Measurements from ENCODE around the gene MST1. TPM values are rescaled to one million over a fixed set of nuclear protein-coding genes. Genes with fewer than 3 reads are reported as not detected.

Gene MST1
- total and polyA plus RNA-seq, 12 donors: 7.5 to 241 (median 48.4) TPM

DNA sequence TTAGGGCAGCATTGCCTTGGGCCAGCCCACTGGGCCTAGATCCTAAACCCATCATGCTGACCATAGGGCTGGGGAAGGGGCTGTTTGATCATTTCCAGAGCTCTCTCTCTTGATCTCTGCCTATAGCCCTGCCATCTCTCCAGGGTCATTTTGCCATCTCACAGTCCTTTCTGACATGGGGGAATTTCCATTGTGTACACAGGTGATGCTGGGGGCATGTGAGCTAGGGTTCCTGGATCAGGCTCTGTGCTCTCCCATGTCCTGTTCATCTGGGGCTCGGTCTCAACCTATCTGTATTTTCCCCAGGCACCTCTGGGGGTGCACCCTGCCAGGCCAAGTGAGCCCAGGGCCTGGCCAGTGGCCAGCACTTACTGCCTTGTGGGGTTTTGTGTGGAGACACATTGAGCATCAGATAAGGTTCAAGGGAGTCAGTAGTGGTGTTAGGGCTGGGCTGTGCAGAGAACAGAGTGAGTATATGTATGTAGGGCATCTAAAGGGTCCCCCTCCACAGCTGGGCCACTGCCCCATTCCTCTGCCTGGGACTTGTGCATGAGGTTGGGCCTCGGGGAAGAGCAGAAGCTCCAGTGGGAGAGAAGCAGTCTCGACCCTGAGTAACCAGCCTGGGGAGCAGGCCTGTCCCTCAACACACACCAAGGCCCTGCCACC lies 40.8 kb downstream of the MST1 start:
- Histone ChIP-seq H3K36me3 (replicated peaks in 1 of 2) (no peaks in the 10 kb centered on the region), H3K4me1 (replicated peaks in 1 of 2) (no peaks in the 10 kb centered on the region), H3K27me3 (no peaks in the 10 kb centered on the region), H3K4me3 (no peak overlapping the region), H3K9me3 (replicated peaks in 1 of 3) (no peaks in the 10 kb centered on the region), H3K27ac (peak overlapping the region in 1 of 5 donors; percentile 26)
- no peak for TF ChIP-seq POLR2A (IDR thresholded peaks at IDR 0.05)
- intact Hi-C loops (cut with DNase I): no loop called here
- no peak for DNase-seq
- WGBS, 4 donors: 80 to 90% (median 86%) methylated on average over 2 to 3 of the region's 3 CpGs

DNA sequence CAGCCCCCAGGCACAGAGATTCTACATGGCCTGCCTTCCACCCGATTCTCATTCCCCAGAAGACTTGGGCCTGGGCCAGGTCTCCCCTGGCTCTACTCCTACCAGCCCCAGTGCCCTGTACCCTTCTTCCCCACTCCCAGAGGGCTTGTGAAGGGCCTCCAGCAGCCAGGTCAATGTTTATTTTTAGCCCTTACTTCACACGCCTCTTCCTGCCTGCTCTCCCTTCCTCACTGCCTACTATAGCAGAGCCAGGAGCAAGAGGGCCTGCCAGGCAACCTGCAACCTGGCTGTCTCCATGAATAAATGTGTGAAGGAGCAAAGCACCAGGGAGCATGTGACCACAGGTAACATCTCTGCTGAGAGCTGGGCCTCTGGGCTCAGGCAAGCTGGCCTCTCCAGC lies 41.5 kb downstream of the MST1 start:
- Histone ChIP-seq H3K36me3 (replicated peaks in 1 of 2) (no peaks in the 10 kb centered on the region), H3K27ac (peak overlapping the region in 1 of 5 donors; percentile 26), H3K4me1 (replicated peaks in 1 of 2) (no peaks in the 10 kb centered on the region), H3K27me3 (no peaks in the 10 kb centered on the region), H3K4me3 (no peak overlapping the region), H3K9me3 (replicated peaks in 1 of 3) (no peaks in the 10 kb centered on the region)
- TF ChIP-seq, protein P1, sequence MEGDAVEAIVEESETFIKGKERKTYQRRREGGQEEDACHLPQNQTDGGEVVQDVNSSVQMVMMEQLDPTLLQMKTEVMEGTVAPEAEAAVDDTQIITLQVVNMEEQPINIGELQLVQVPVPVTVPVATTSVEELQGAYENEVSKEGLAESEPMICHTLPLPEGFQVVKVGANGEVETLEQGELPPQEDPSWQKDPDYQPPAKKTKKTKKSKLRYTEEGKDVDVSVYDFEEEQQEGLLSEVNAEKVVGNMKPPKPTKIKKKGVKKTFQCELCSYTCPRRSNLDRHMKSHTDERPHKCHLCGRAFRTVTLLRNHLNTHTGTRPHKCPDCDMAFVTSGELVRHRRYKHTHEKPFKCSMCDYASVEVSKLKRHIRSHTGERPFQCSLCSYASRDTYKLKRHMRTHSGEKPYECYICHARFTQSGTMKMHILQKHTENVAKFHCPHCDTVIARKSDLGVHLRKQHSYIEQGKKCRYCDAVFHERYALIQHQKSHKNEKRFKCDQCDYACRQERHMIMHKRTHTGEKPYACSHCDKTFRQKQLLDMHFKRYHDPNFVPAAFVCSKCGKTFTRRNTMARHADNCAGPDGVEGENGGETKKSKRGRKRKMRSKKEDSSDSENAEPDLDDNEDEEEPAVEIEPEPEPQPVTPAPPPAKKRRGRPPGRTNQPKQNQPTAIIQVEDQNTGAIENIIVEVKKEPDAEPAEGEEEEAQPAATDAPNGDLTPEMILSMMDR (IDR thresholded peaks at IDR 0.05): no peak
- TF ChIP-seq POLR2A (IDR thresholded peaks at IDR 0.05): no peak
- DNase-seq: no peak
- 60 to 92% (median 75%) methylated on average over 2 of the region's 2 CpGs for WGBS, 4 donors
- intact Hi-C loops (cut with DNase I): no loop called here

DNA sequence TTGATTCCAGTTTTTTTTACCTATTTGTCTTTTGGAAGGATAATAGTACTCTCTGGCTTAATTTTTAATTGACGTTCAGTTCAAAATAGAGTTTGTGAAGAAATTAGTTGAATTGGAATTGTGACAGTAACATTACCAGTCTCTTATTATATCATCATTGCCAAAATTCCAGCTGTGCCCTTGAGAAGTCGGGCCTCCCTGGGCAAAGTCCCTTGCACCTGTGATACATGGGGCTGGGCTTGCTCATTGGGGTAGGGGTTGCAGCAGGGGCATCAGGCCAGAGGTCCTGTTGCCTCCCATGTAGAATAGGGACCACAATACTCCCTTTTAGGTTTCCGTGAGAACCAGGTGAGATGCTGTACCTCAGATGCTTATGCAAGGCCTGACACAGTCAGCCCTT lies 43.0 kb downstream of the MST1 start:
- Histone ChIP-seq H3K27me3 (no peaks in the 10 kb centered on the region), H3K4me3 (no peak overlapping the region), H3K36me3 (replicated peaks in 1 of 2) (no peaks in the 10 kb centered on the region), H3K4me1 (replicated peaks in 1 of 2) (no peaks in the 10 kb centered on the region), H3K27ac (no peak overlapping the region), H3K9me3 (replicated peaks in 1 of 3) (no peaks in the 10 kb centered on the region)
- intact Hi-C loops (cut with DNase I): no loop called here
- no peak for DNase-seq
- 64 to 74% (median 73%) methylated on average over 3 of the region's 3 CpGs for WGBS, 4 donors
- TF ChIP-seq, protein P1 (IDR thresholded peaks at IDR 0.05): no peak
- no peak for TF ChIP-seq POLR2A (IDR thresholded peaks at IDR 0.05)

- intact Hi-C loops (cut with DNase I): no loop called here
- Histone ChIP-seq H3K27me3 (no peaks in the 10 kb centered on the region), H3K27ac (no peak overlapping the region), H3K36me3 (replicated peaks in 1 of 2) (no peaks in the 10 kb centered on the region), H3K4me1 (replicated peaks in 1 of 2) (no peaks in the 10 kb centered on the region), H3K4me3 (no peak overlapping the region), H3K9me3 (replicated peaks in 1 of 3) (no peaks in the 10 kb centered on the region)
- TF ChIP-seq, protein P1 (IDR thresholded peaks at IDR 0.05): no peak
- no peak for DNase-seq
- whole genome bisulfite sequencing, 4 donors: 77 to 97% (median 88%) methylated on average over 7 to 8 of the region's 8 CpGs
These were observed 44.6 kb downstream of the MST1 start for GRCh38 chr3:49644684-49645083.

- Histone ChIP-seq H3K9me3 (replicated peaks in 1 of 3) (no peaks in the 10 kb centered on the region), H3K36me3 (replicated peaks in 1 of 2) (no peaks in the 10 kb centered on the region), H3K4me1 (replicated peaks in 1 of 2) (peaks cover 5 to 9% of the 10 kb centered on the region in 2 donors), H3K4me3 (no peak overlapping the region), H3K27me3 (no peaks in the 10 kb centered on the region), H3K27ac (no peak overlapping the region)
- no peak for TF ChIP-seq POLR2A (IDR thresholded peaks at IDR 0.05)
- TF ChIP-seq, protein P1 (IDR thresholded peaks at IDR 0.05): no peak
- DNase-seq: no peak
- 83 to 93% (median 91%) methylated on average over 5 to 9 of the region's 9 CpGs; no CpG with 5 or more reads in 1 of the 4 donors for WGBS, 4 donors
- intact Hi-C loops (cut with DNase I): no loop called here
These were observed 46.5 kb downstream of the MST1 start for GRCh38 chr3:49642708-49643145.

All from adrenal gland (tissue), 12 donors.